Activated naive CD8-positive, alpha-beta T cell treated with anti-CD3 and anti-CD28 coated beads, Interleukin-2, amount 50 U/mL, for 24 hours (primary cell): ENCODE results near the gene ZNF845.
A peak's percentile ranks its signal among the peaks of the same experiment; 100 is the strongest.
"Not testable (repeated sequence)": the region's sequence is repeated elsewhere in the genome, so short reads cannot be mapped to it uniquely, and the experiment has no call there.

ENCODE experiments used
- ATAC-seq: fragments of 150-1000 bp; cut with Tn5 transposase; one replicate; pipeline ENCODE4 v1.10.0; 2021
- DNase-seq: peaks from one replicate; pipeline ENCODE4 v3.0.0; 2021
- H3K27ac Mint-ChIP-seq: one replicate; pipeline ENCODE4 v1.8.0; 2021; ENCODE audit warnings: mild to moderate bottlenecking, mixed read lengths
- H3K27me3 Mint-ChIP-seq: one replicate; pipeline ENCODE4 v1.8.0; 2021; ENCODE audit warnings: mixed read lengths
- H3K36me3 Mint-ChIP-seq: one replicate; pipeline ENCODE4 v1.8.0; 2021; ENCODE audit warnings: low read depth, mixed read lengths
- H3K4me1 Mint-ChIP-seq: one replicate; pipeline ENCODE4 v1.8.0; 2021; ENCODE audit warnings: mixed read lengths
- H3K4me3 Mint-ChIP-seq: one replicate; pipeline ENCODE4 v1.8.0; 2021; ENCODE audit warnings: mild to moderate bottlenecking, moderate library complexity, mixed read lengths
- H3K9me3 Mint-ChIP-seq: one replicate; pipeline ENCODE4 v1.8.0; 2021; ENCODE audit warnings: mixed read lengths

Gene ZNF845

DNA sequence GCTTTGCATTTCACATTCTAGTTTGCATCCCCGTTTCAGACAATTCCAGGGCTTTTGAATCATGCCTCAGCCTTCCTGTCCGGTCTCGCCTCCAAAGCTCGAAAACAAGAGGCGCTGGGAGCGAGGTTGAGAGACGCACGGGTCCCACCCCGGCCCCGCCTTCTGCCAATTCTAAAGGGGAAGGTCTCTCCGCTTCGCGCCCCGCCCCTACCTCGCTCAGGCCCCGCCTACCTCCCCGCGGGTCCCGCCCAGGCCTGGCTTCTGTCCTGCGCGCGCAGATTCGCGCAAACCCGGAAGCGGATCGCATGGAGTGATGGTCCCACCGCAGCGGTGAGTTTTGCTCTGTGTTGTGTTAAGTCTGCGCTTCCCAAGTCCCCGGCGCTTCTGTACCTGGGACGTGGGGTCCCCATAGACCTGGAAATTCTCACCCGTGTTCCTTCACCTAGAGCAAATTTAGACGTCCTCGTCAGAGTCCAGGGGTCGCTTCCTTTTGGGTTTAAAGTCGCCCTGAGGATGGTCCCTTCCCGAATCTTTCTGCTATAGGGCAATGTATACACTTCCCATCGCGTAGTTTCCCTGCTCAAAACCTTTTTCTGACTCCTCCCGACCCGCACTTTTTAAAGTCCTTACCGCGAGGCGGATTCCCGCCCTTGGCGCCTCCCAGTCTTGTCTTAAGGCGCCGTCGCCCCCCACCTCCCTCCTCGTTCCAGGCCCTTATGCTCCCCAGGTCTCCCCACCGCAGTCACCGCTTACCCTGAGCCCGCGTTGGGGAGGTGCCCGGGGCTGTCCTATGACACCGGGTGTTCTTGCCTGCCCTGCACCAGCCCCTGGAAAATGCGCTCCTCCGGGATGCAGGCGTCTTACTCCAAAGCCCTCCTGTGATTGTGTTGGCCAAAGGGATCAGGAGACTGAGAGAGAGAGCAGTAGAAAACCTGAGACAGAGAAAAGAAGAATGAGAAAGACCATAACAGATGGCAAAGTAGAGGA lies at the start of gene ZNF845:
TSS of gene ZNF845 (plus strand) at position 287 of the 987 bp plus-strand sequence. CDS start 7,559 bp downstream, outside the sequence.
- ATAC-seq = peak; percentile 99
- DNase-seq = peak; percentile 97
- H3K4me3 Mint-ChIP-seq = peak within 1 kb of the TSS; percentile 92
- H3K4me1 Mint-ChIP-seq = peaks cover 28% of the 10 kb centered on the region
- H3K27me3 Mint-ChIP-seq = peaks cover 4% of the 10 kb centered on the region
- peaks cover 45% of the 10 kb centered on the region for H3K36me3 Mint-ChIP-seq
- H3K27ac Mint-ChIP-seq = peak within 1 kb of the TSS; percentile 90
- H3K9me3 Mint-ChIP-seq = peaks cover 26% of the 10 kb centered on the region

DNA sequence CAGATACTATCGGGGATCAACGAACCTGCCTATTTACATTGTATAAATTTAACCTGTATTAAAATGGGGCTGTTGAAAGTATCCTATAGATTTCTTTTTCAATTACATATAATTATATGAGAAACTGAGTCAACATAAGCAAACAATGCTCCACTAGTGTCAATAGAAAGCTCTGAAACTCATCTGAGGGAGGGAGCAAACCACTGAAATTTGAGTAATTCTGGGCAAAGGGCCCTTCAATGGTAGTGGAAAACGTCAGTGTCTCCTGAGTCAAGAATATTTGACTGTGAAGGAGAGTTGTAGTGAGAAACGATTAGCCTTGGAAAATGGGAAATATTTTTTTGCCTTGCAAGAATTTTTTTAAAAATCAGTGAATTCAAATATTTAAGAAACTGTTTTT lies 48.5 kb upstream of the ZNF845 start:
- Mint-ChIP-seq H3K4me3 (no peak overlapping the region), H3K4me1 (no peaks in the 10 kb centered on the region), H3K36me3 (peaks cover 1% of the 10 kb centered on the region), H3K9me3 (peaks cover 24% of the 10 kb centered on the region), H3K27me3 (no peaks in the 10 kb centered on the region), H3K27ac (no peak overlapping the region)
- ATAC-seq (no peak), DNase-seq (no peak)

DNA sequence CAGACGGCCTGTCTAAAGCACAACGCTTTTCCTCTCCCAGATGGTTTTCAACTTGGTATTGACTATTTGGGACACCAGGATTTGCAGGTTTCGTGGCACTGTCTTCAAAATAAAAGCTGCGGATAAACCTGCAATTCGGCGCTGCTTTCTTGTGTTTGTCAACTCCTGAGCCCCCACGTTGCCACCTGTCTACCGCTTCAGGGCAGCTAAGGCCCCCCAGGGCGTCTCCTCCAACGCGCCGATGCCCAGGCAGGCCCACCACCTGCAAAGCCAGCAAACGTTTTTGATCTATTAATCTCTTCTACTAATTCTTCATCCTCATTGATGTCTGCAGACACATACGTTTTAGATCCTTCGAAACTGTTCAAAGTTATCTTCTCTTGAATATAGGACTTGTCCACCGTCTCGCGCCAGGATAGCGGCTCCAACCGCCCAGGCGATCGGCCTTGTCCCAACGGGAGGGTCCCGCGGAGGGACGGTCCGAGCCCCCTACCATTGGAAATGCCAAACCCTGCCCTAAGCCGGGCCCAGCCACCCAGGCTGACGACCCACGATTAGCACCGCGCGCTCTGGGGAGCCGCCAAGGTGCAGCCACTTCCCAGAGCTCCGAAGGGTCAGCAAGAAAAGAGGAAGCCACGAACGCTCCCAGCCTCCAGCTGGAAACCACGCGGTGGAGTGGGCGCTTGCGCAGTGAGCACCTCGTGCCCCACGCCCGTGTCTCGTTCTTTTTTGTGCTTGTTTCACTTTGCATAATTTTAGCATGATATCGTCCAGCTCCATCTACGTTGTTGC lies 42.6 kb upstream of the ZNF845 start:
- Mint-ChIP-seq H3K4me3 (no peak overlapping the region), H3K9me3 (peaks cover 46% of the 10 kb centered on the region), H3K4me1 (no peaks in the 10 kb centered on the region), H3K36me3 (peaks cover 5% of the 10 kb centered on the region), H3K27me3 (no peaks in the 10 kb centered on the region), H3K27ac (no peak overlapping the region)
- no peak for ATAC-seq
- DNase-seq = no peak

DNA sequence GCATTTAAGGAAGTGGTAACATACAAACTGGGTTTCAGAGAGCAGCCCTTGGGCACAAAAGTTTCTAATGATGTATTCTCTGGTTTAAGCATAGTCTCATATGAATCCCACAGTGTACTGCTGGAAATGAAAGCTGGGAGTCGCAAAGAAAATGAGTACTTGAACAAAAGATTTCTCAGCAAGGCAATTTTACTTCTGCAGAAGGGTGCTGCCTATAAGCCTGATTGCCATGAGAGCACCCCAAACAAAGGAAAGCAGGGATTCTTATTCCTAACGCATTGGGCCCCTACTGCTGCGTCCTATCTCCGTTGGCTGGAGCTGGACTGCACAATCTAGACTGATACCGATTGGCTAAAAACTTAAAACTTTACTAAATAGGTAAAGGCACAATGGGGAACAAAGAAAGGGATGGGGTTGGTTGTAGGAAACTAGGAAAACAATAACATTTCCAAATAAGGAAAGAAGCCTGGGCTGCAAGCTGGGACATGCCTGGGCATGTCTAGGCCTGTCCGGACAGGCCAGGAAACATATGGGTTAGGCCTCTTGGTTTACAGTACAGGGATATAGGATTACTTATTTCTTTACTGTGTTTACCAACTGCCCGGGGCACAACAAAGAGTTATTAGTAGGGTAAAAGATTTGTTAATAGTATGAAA lies 38.6 kb upstream of the ZNF845 start:
- no peak overlapping the region for H3K4me3 Mint-ChIP-seq
- ATAC-seq = no peak
- H3K9me3 Mint-ChIP-seq = peaks cover 41% of the 10 kb centered on the region
- no peaks in the 10 kb centered on the region for H3K27me3 Mint-ChIP-seq
- no peak overlapping the region for H3K27ac Mint-ChIP-seq
- H3K4me1 Mint-ChIP-seq = no peaks in the 10 kb centered on the region
- H3K36me3 Mint-ChIP-seq = peaks cover 5% of the 10 kb centered on the region
- DNase-seq = no peak

DNA sequence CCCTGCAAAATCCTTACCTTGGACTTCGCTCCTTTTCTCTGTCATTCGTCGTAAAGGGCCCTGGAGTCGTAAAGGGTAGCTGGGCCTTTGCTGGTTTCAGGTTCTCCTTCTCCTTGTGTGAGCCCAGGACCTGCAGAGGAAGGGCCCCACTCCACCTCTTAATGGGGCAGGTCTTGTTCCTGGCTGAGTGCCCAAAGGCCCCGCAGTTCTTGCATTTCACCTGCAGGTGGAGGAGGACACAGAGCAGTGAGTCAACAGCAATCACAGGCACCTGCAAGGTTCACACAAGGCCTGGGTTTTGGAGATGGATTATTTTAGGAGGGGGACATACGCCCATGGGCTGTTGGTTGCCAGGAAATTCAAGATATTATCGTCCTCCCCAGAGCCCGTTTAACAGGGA lies 32.2 kb upstream of the ZNF845 start:
- peaks cover 35% of the 10 kb centered on the region for H3K9me3 Mint-ChIP-seq
- not testable (repeated sequence) for H3K4me3 Mint-ChIP-seq, H3K27me3 Mint-ChIP-seq, DNase-seq, H3K4me1 Mint-ChIP-seq, ATAC-seq, H3K36me3 Mint-ChIP-seq, H3K27ac Mint-ChIP-seq

DNA sequence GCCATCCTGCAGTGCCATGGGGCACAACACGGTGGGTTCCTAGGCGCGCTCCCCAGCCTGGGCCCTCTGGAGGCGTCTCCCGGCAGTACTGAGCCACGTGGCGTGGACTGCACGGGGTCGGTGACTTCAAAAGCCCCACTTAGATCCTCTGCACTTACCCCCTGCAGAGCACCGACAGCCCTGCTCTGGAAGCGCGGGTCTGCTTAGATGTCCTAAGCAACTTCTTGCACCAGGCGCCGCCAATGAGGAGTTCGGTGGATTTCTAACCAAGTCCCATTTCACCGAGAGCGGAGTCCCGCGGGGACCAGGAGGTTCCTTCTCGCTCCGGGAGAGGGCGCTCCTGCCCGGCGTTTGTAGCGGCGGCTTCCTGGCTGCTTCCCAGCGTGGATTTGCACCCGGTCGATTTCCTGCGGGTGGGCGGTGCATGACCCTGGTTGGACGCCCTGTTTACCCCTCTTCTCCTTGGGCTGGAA lies 25.2 kb upstream of the ZNF845 start:
- Mint-ChIP-seq H3K27me3 (peaks cover 26% of the 10 kb centered on the region), H3K36me3 (peaks cover 15% of the 10 kb centered on the region), H3K9me3 (peaks cover 50% of the 10 kb centered on the region), H3K4me3 (no peak overlapping the region), H3K27ac (no peak overlapping the region), H3K4me1 (no peaks in the 10 kb centered on the region)
- DNase-seq = peak; percentile 5
- ATAC-seq = no peak

DNA sequence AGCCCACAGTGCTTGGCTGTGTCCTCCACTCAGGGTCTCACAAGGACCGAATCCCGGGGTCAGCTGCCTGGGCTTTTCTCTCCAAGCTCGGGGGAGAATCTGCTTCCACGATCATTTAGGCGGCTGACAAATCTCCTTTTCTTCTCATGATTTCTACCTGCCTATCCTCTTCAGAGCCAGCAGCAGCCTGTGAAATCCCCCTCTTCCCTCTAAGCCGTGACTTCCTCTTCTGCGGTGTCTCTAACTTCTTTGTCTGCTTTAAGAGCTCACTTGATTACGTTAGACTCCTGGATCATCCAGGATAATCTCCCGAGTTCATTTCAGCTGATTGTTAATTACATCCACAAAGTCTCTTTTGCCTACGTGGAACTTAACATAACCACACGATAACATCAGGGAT lies 22.5 kb upstream of the ZNF845 start:
- Mint-ChIP-seq H3K27me3 (peaks cover 25% of the 10 kb centered on the region), H3K27ac (no peak overlapping the region), H3K9me3 (peaks cover 47% of the 10 kb centered on the region), H3K4me1 (no peaks in the 10 kb centered on the region), H3K4me3 (no peak overlapping the region), H3K36me3 (peaks cover 13% of the 10 kb centered on the region)
- no peak for ATAC-seq
- DNase-seq = no peak

DNA sequence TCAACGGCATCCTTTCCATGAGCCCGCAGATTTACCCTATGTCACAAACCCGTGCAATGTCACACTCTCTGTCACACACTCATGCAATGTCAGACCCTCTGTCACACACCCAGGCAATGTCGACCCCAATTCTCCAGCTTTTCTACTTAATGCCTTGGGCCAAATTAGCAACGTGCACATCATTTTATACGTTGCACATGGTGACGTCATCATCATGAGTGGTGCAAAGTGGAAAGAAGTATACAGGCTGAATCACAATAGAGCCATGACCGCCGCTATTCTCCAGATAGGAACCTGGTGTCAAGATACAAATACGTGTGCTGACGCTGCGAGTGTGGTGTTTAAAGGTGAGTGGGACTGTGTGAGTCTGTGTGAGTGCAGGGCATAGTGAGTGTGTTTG lies 21.7 kb upstream of the ZNF845 start:
- peaks cover 48% of the 10 kb centered on the region for H3K9me3 Mint-ChIP-seq

DNA sequence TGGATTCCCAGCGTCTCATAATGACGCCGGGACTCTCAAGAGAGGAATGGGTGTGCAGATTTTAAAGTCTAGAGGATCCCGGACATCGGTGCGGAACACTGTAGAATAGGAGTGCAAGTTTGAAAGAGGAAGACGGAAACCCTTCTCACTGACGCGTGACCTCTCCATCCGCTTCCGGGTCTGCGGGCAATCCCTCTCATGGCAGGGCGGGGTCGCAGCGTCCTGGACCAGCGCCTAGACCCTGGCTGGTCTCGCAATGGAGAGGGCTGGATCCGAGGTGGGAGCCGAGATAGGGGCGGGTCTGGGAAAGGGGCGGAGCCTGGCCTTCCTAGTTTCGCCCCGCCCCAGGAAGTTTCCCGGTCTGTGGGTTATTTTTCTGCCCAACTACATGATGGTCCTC lies 4.6 kb upstream of the ZNF845 start:
- Mint-ChIP-seq H3K9me3 (peaks cover 60% of the 10 kb centered on the region), H3K27me3 (peaks cover 17% of the 10 kb centered on the region), H3K36me3 (peaks cover 27% of the 10 kb centered on the region), H3K4me1 (peaks cover 13% of the 10 kb centered on the region), H3K27ac (no peak overlapping the region), H3K4me3 (peak overlapping the region; percentile 28)
- no peak for ATAC-seq
- DNase-seq = no peak

More for the DNA sequence above, 21.7 kb upstream of the ZNF845 start:
- Mint-ChIP-seq H3K27me3 (peaks cover 19% of the 10 kb centered on the region), H3K4me1 (no peaks in the 10 kb centered on the region), H3K27ac (no peak overlapping the region), H3K4me3 (no peak overlapping the region), H3K36me3 (peaks cover 13% of the 10 kb centered on the region)
- DNase-seq = no peak
- no peak for ATAC-seq

DNA sequence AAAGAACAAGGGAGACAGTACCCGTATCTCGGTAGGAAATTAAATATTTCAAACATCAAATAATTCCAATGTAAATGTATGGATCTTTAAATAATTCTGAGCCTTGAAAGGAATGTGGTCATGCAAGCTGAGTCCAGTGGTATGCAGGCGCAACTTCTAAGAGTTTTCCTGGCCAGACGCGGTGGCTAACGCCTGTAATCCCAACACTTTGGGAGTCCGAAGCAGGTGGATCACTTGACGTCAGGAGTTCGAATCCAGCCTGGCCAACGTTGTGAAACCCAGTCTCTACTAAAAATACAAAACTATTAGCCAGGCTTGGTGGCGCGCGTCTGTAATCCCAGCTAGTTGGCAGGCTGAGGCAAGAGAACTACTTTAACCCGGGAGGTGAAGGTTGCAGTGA lies 1.1 kb upstream of the ZNF845 start:
- DNase-seq (no peak), ATAC-seq (no peak)
- Mint-ChIP-seq H3K4me3 (peak overlapping the region; percentile 92), H3K9me3 (peaks cover 38% of the 10 kb centered on the region), H3K27ac (no peak overlapping the region), H3K36me3 (peaks cover 39% of the 10 kb centered on the region), H3K4me1 (peaks cover 30% of the 10 kb centered on the region), H3K27me3 (peaks cover 14% of the 10 kb centered on the region)

DNA sequence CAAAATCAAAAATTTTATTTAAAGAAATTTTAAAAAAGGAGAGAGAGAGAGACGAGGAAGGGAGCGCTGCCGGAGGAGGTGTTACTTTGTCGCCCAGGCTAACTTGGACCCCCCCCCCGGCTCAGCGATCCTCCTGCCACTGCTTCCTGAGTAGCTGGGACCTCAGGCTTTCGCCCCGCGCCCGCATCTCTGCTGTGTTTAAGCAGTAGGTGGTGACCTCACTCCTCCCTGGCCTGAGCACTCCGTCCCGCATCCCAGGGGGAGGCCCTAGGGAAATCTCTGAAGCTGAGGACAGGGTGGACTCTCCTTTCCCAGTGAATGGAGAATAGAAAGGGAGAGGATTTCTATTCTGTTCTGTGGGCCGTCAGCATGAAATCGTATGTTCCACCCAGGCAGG lies 485 bp upstream of the ZNF845 start:
- peak; percentile 23 for DNase-seq
- peaks cover 42% of the 10 kb centered on the region for H3K36me3 Mint-ChIP-seq
- H3K4me1 Mint-ChIP-seq = peaks cover 30% of the 10 kb centered on the region
- no peak for ATAC-seq
- peaks cover 32% of the 10 kb centered on the region for H3K9me3 Mint-ChIP-seq
- H3K27me3 Mint-ChIP-seq = peaks cover 11% of the 10 kb centered on the region
- peak overlapping the region; percentile 90 for H3K27ac Mint-ChIP-seq
- peak overlapping the region; percentile 92 for H3K4me3 Mint-ChIP-seq

DNA sequence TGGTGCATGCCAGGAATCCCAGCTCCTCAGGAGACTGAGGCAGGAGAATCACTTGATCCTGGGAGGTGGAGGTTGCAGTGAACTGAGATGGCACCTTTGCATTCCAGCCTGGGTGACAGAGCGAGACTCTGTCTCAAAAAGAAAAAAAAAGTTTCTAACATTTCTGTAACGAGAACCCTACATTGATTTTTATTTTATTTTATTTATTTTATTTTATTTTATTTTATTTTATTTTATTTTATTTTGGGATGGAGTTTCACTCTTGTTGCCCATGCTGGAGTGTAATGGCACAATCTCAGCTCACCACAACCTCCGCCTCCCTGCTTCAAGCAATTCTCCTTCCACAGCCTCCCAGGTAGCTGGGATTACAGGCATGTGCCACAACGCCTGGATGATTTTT lies 10.9 kb downstream of the ZNF845 start:
- Mint-ChIP-seq H3K9me3 (peaks cover 46% of the 10 kb centered on the region), H3K36me3 (peaks cover 90% of the 10 kb centered on the region)
- H3K4me3 Mint-ChIP-seq, DNase-seq, H3K27me3 Mint-ChIP-seq, H3K27ac Mint-ChIP-seq, ATAC-seq, H3K4me1 Mint-ChIP-seq: not testable (repeated sequence)

DNA sequence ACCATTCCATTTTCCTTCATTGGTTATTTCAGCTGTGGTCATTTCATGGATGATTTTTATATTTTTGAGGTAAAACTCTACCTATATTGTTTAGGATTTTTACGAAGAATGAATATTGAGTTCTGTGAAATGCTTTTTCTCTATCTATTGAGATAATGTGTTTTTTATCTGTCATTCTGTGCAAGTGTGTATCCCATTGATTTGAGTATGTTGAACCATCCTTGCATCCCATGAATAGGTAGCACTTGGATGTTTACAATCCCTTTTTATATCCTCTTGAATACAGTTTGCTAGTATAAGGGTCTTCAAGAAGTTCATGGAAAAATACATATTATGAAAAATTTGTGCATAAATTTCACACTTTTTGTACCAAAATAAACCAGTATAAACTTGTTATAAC lies 22.2 kb downstream of the ZNF845 start:
- no peaks in the 10 kb centered on the region for H3K4me1 Mint-ChIP-seq
- no peak overlapping the region for H3K4me3 Mint-ChIP-seq
- no peak for DNase-seq
- peaks cover 53% of the 10 kb centered on the region for H3K9me3 Mint-ChIP-seq
- H3K36me3 Mint-ChIP-seq = peaks cover 66% of the 10 kb centered on the region
- H3K27me3 Mint-ChIP-seq = no peaks in the 10 kb centered on the region
- no peak for ATAC-seq
- H3K27ac Mint-ChIP-seq = no peak overlapping the region

DNA sequence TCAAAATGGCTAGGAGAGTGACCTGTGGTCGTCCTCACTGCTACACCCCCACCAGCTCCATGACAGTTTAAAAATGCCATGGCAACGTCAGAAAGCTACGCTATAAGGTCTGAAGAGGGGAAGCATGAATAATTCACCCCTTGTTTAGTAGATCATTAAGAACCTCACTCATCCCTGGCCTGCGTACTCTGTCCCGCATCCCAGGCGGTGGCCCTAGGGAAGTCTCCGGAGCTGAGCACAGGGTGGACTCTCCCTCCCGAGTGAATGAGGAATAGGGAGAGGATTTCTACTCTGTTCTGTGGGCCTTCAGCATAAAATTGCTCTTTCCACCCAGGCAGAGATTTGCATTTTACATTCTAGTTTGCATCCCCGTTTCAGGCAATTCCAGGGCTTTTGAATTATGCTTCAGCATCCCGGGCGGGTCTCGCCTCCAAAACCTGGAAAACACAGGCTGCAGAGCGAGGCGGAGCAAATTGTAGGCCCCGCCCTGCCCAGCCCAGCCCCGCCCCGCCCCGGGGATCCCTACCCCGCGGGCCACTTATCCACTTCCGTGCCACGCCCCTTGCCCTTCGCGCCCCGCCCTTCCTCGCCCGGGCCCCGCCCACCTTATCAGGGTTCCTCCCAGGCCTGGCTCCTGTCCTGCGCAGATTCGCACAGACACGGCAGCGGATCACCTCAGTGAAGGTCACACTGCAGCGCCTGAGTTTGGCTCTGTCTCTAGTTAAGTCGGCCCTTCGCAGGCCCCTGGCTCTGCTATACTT lies 24.5 kb downstream of the ZNF845 start:
- Mint-ChIP-seq H3K36me3 (peaks cover 43% of the 10 kb centered on the region), H3K27me3 (no peaks in the 10 kb centered on the region), H3K27ac (no peak overlapping the region), H3K9me3 (peaks cover 30% of the 10 kb centered on the region), H3K4me1 (no peaks in the 10 kb centered on the region), H3K4me3 (no peak overlapping the region)
- no peak for ATAC-seq
- DNase-seq = no peak
